SHP77 (cell line): ENCODE measurements around the gene AFF4.
A peak's percentile ranks its signal among the peaks of the same experiment; 100 is the strongest.
"Not testable (repeated sequence)": the region's sequence is repeated elsewhere in the genome, so short reads cannot be mapped to it uniquely, and the experiment has no call there.

Experiments used
- DNase-seq, 2 experiments: peaks; one replicate each; lab custom pipeline; 2025; lab: John Stamatoyannopoulos, UW

AFF4 gene

GRCh38 chr5:132956166-132956799 lies 7.2 kb downstream of the AFF4 start:
- DNase-seq: not testable (repeated sequence)

DNA sequence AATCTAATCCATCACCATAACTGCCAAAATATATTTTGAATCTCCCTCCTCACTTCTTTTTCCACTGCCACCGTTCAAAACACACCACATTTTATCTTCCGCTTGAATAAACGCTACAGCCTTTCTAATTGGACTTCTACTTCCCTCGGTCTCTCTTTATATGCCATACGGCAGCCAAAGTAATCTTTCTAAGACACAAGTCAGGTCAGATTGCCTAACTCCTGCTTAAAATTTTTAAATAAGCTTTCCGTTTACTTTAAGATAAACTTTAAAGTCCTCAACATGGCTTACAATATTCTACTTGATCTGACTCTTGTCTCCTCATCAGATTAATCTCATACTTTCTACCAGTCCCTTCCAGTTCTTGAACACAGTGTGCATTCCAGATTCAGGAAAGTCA lies 9.7 kb downstream of the AFF4 start:
- no peak for DNase-seq

GRCh38 chr5:132952829-132953228 lies 10.6 kb downstream of the AFF4 start:
- DNase-seq: no peak

DNA sequence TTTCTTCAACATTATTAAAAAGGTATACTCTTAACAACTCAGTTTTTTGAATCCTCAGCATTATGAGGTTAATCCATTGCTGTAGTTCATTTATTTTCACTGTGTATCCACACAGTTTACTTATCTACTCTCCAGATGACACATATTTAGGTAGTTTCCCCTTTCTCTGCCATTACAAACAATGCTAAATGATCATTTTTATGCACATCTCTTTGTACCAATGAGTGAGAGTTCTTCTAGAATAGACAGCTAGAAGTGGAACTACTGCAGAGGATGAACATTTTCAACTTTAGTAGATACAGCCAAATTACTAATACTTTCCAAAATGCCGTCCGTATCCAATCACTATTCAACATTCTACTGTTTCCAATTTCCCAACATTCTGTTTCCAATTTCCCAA lies 11.5 kb downstream of the AFF4 start:
- no peak for DNase-seq

GRCh38 chr5:132949136-132949535 lies 14.3 kb downstream of the AFF4 start:
- DNase-seq: no peak

DNA sequence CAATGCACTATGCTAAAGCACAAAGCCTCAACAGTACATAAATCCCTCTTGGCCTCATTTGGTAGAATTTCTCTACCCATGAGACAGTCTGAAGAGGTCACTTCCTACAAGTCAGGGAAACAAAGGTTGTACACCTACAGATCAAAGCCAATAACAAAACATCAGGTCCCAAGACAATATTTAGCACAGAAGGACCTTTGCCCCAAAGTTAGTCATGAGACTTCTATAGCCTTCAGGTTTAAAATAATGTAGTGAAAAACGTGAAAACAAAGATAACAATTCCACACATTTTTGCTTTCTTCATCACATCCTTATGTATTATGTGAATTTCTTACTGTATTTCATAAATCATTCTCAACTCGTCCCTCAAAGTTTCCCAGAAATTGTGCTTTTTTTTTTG lies 15.8 kb downstream of the AFF4 start:
- DNase-seq: no peak

GRCh38 chr5:132945315-132945714 lies 18.1 kb downstream of the AFF4 start:
- DNase-seq: not testable (repeated sequence)

- DNase-seq: no peak
Observed at GRCh38 chr5:132943362-132944022, 19.9 kb downstream of the AFF4 start.

- no peak for DNase-seq
Observed at GRCh38 chr5:132941331-132941730, 22.1 kb downstream of the AFF4 start.

DNA sequence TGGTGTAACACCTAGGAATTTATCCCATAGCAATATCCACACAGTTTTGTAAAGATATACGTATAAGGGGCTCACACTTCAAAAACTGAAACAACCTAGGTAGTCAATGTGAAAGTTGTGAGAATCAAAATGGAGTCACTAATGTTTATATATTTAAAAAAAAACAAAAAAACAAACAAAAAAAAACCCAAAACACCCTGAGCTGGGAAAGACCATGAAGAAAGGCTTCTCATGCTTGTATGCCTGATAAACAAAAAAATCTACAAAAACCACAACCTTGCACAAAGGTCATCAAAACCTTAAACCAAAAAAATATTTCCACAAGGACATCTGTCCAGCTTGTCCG lies 35.4 kb downstream of the AFF4 start:
- DNase-seq: no peak

GRCh38 chr5:132927355-132928061 lies 35.9 kb downstream of the AFF4 start:
- DNase-seq: no peak

GRCh38 chr5:132926437-132926836 lies 37.0 kb downstream of the AFF4 start:
- no peak for DNase-seq

GRCh38 chr5:132916086-132916485 lies 47.3 kb downstream of the AFF4 start:
- DNase-seq: no peak

GRCh38 chr5:132915681-132916080 lies 47.8 kb downstream of the AFF4 start:
- DNase-seq: no peak

- DNase-seq: no peak
Observed at GRCh38 chr5:132909702-132910101, 53.7 kb downstream of the AFF4 start.

- DNase-seq: no peak
Observed at GRCh38 chr5:132907161-132907560, 56.3 kb downstream of the AFF4 start.

DNA sequence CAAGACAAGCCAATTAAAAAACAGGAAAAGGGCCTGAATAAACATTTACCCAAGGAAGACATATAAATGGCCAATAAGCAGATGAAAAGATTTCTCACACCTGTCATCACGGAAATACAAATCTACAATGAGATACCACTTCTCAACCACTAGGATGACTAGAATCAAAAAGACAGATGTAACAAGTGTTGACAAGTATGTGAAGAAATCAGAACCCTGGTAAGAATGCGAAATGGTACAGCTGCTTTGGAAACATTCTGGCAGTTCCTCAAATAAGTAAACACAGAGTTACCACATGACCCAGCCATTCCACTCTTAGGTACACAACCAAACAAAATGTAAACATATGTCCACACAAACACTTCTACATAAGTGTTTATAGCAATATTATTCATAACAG lies 57.5 kb downstream of the AFF4 start:
- peak; percentile 56 to 64 for DNase-seq

DNA sequence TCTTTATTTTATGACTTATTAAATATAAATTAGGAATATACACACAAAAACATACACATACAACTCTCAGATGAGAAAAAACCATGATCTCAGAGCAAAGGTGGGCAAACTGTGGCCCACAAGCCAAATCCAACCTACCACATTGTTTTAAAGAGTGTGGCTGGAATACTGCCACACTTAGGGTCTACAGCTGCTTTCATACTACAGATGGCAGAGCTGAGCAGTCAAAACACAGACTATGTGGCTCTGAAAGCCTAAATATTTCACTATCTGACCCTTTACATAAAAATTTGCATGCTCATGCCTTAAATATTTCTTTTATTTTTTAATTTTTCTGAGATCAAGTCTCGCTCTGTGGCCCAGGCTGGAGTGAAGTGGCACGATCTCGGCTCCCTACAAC lies 61.7 kb downstream of the AFF4 start:
- no peak for DNase-seq

GRCh38 chr5:132901036-132901435 lies 62.4 kb downstream of the AFF4 start:
- DNase-seq: no peak

DNA sequence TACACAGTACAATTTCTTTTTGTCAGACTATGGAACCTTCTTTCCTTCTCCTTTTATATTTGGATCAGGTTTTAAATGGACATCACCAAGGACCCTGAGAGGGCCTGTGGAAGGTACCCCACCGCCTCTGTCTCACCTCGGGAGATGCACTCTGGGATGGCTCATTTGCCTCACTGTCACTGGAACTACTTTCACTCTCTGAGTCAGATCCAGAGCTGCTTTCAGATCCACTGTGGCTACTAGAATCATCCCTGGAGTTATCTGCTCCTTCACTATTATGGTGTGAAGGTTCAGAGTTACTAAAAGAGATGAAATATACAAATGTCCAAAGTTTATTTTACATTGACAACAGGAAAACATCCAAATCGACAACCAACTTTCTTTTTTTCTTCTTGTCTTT lies 65.3 kb downstream of the AFF4 start:
- no peak for DNase-seq

GRCh38 chr5:132896685-132897084 lies 66.7 kb downstream of the AFF4 start:
- no peak for DNase-seq

GRCh38 chr5:132895719-132896305 lies 67.6 kb downstream of the AFF4 start:
- DNase-seq: no peak

DNA sequence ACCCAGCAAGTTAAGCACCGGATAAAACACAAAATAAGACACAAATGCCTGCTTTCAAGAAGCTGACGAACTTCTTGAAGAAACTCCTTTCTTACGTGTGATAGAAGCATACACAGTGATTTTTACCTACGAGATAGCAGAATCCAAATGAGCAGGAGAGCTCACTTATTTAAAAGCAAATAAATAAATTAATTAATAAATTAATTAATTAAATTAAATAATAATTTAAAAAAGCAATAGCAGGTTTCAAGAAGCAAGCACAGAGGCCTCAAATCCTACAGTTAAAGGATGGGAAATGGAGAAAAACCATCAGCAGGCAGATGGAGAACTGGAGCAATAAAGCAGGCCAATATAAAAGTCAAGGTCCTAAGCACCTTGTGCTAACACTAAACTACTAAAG lies 72.6 kb downstream of the AFF4 start:
- DNase-seq: no peak
